H1 (cell line): Measurements from ENCODE around the gene MTARC2. TPM values are rescaled to one million over a fixed set of nuclear protein-coding genes. Genes with fewer than 3 reads are reported as not detected.

Source experiments
- CTCF ChIA-PET: fragments of 300-600 bp; sonication (Branson Sonifier 250); formaldehyde crosslinking; loops from one replicate; lab custom pipeline; 2021; ENCODE audit not compliant: partially characterized antibody; lab: Charles Lee
- POLR2A ChIA-PET: fragments of 300-600 bp; sonication (Branson Sonifier 250); formaldehyde crosslinking; loops from one replicate; lab custom pipeline; 2021; ENCODE audit warnings: inconsistent platforms; ENCODE audit not compliant: partially characterized antibody; lab: Charles Lee
- DNase-seq, 2 experiments: peaks; one replicate each; pipeline versions ENCODE4 v3.0.0 to v3.0.0-alpha.2; 2010 to 2022; ENCODE audit warnings: low spot score in 2 of 2, low read depth in 1 of 2, mixed read lengths in 1 of 2
- FAIRE-seq: peaks from 2 replicates; lab custom pipeline; 2011; peaks lifted over from hg19 to GRCh38; lab: Jason Lieb, UNC
- H2AFZ ChIP-seq: 2 replicates; pipeline ENCODE4 v1.8.1; 2012; ENCODE audit warnings: low read length, inconsistent platforms
- H2AK5ac ChIP-seq: 2 replicates; pipeline ENCODE4 v1.6.1; 2013; ENCODE audit warnings: low read depth, low read length
- H2BK120ac ChIP-seq: replicated peaks from 2 replicates; pipeline ENCODE3; 2013; ENCODE audit warnings: low read depth, low read length, inconsistent platforms
- H2BK12ac ChIP-seq: 2 replicates; pipeline ENCODE4 v1.6.1; 2013; ENCODE audit warnings: low read depth, low read length
- H2BK15ac ChIP-seq: 2 replicates; pipeline ENCODE4 v1.6.1; 2013; ENCODE audit warnings: low read length
- H2BK20ac ChIP-seq: 2 replicates; pipeline ENCODE4 v1.6.1; 2013; ENCODE audit warnings: low read length
- H2BK5ac ChIP-seq: 2 replicates; pipeline ENCODE4 v1.6.1; 2013; ENCODE audit warnings: low read depth, low read length
- H3K14ac ChIP-seq: 2 replicates; pipeline ENCODE4 v1.6.1; 2013; ENCODE audit warnings: inconsistent platforms; ENCODE audit not compliant: insufficient read length
- H3K18ac ChIP-seq: 2 replicates; pipeline ENCODE4 v1.6.1; 2013; ENCODE audit warnings: low read length; ENCODE audit errors: extremely low read depth
- H3K23ac ChIP-seq: 2 replicates; pipeline ENCODE4 v1.6.1; 2013; ENCODE audit warnings: inconsistent platforms; ENCODE audit not compliant: insufficient read length
- H3K23me2 ChIP-seq: 2 replicates; pipeline ENCODE4 v1.6.1; 2013; ENCODE audit warnings: low read depth, low read length
- H3K27ac ChIP-seq: 2 replicates; pipeline ENCODE4 v1.6.1; 2011; ENCODE audit warnings: low read depth, low read length, inconsistent platforms
- H3K27me3 ChIP-seq, 4 experiments: replicated peaks in 1 of 4; 1 replicate in 1 of 4; 2 replicates in 3 of 4; pipeline versions ENCODE4 v1.6.1 to v1.8.1; 2011 to 2013; ENCODE audit warnings: low read length in 3 of 4, mild to moderate bottlenecking in 3 of 4, inconsistent platforms in 2 of 4, mixed read lengths in 2 of 4, moderate library complexity in 1 of 4; ENCODE audit not compliant: control insufficient read depth in 3 of 4, insufficient read depth in 3 of 4; ENCODE audit errors: extremely low read depth in 1 of 4
- H3K36me3 ChIP-seq, 4 experiments: 2 replicates each; pipeline versions ENCODE4 v1.6.1 to v1.8.1; 2011 to 2013; ENCODE audit warnings: mild to moderate bottlenecking in 4 of 4, low read length in 3 of 4, moderate library complexity in 2 of 4, control low read depth in 1 of 4, inconsistent platforms in 1 of 4; ENCODE audit not compliant: insufficient read depth in 4 of 4, control insufficient read depth in 2 of 4
- H3K4ac ChIP-seq: replicated peaks from 2 replicates; pipeline ENCODE3; 2013; ENCODE audit warnings: low read length, low read depth, mixed read lengths, inconsistent platforms; ENCODE audit not compliant: insufficient read length
- H3K4me1 ChIP-seq, 4 experiments: replicated peaks in 1 of 4; 1 replicate in 1 of 4; 2 replicates in 3 of 4; pipeline versions ENCODE4 v1.6.1 to v1.8.1; 2011 to 2013; ENCODE audit warnings: low read length in 3 of 4, inconsistent platforms in 2 of 4, mixed read lengths in 1 of 4; ENCODE audit not compliant: insufficient read depth in 4 of 4, control insufficient read depth in 3 of 4
- H3K4me2 ChIP-seq, 2 experiments: 2 replicates each; pipeline versions ENCODE4 v1.6.1 to v1.8.1; 2011 to 2013; ENCODE audit warnings: low read depth in 2 of 2, low read length in 2 of 2, control low read depth in 1 of 2, inconsistent platforms in 1 of 2, mild to moderate bottlenecking in 1 of 2; ENCODE audit not compliant: insufficient read depth in 1 of 2
- H3K4me3 ChIP-seq, 4 experiments: fragments of 200-600, 300-600 bp in 1 of 4; sonication (generic), shearing (Covaris generic), sonication (Bioruptor Twin) in 1 of 4; 2 replicates each; pipeline versions ENCODE4 v1.5.1 to v1.8.1; 2011 to 2016; ENCODE audit warnings: low read length in 4 of 4, low read depth in 3 of 4, control low read depth in 2 of 4, inconsistent platforms in 2 of 4, mild to moderate bottlenecking in 2 of 4, mixed read lengths in 1 of 4, moderate library complexity in 1 of 4; ENCODE audit not compliant: insufficient read depth in 2 of 4; ENCODE audit errors: extremely low read depth in 1 of 4
- H3K56ac ChIP-seq: replicated peaks from 2 replicates; pipeline ENCODE3; 2013; ENCODE audit warnings: low read depth, mild to moderate bottlenecking, mixed read lengths, low read length, inconsistent platforms; ENCODE audit not compliant: insufficient read length
- H3K79me1 ChIP-seq: 2 replicates; pipeline ENCODE4 v1.6.1; 2013; ENCODE audit warnings: low read depth, low read length, control low read depth
- H3K79me2 ChIP-seq, 2 experiments: 2 replicates each; pipeline versions ENCODE4 v1.6.1 to v1.8.1; 2012 to 2013; ENCODE audit warnings: low read length in 2 of 2, mild to moderate bottlenecking in 2 of 2, inconsistent platforms in 1 of 2; ENCODE audit not compliant: insufficient read depth in 2 of 2, control insufficient read depth in 1 of 2
- H3K9ac ChIP-seq, 4 experiments: replicated peaks in 1 of 4; 1 replicate in 1 of 4; 2 replicates in 3 of 4; pipeline versions ENCODE4 v1.6.1 to v1.8.1; 2011 to 2013; ENCODE audit warnings: low read depth in 3 of 4, low read length in 3 of 4, control low read depth in 2 of 4, mild to moderate bottlenecking in 2 of 4, moderate library complexity in 2 of 4, inconsistent platforms in 1 of 4; ENCODE audit errors: extremely low read depth in 1 of 4
- H3K9me3 ChIP-seq, 2 experiments: 2 replicates each; pipeline versions ENCODE4 v1.6.1 to v1.8.1; 2012 to 2013; ENCODE audit warnings: mild to moderate bottlenecking in 2 of 2, moderate library complexity in 2 of 2, control low read depth in 1 of 2, inconsistent platforms in 1 of 2, low read depth in 1 of 2, low read length in 1 of 2, mixed read lengths in 1 of 2; ENCODE audit not compliant: insufficient read depth in 2 of 2
- H4K20me1 ChIP-seq, 2 experiments: replicated peaks in 1 of 2; 2 replicates each; pipeline versions ENCODE3 to v1.8.1; 2011 to 2013; ENCODE audit warnings: inconsistent platforms in 2 of 2, low read length in 2 of 2, mild to moderate bottlenecking in 1 of 2; ENCODE audit not compliant: insufficient read depth in 2 of 2, control insufficient read depth in 1 of 2
- H4K5ac ChIP-seq: 2 replicates; pipeline ENCODE4 v1.6.1; 2013; ENCODE audit warnings: low read length, low read depth, mixed read lengths, inconsistent platforms; ENCODE audit not compliant: insufficient read length
- H4K8ac ChIP-seq: 2 replicates; pipeline ENCODE4 v1.8.0; 2013; ENCODE audit warnings: mild to moderate bottlenecking, moderate library complexity, low read length, inconsistent platforms; ENCODE audit not compliant: insufficient read depth; ENCODE audit errors: extremely low read depth
- H4K91ac ChIP-seq: replicated peaks from 2 replicates; pipeline ENCODE3; 2013; ENCODE audit warnings: low read length, mixed read lengths, inconsistent platforms; ENCODE audit not compliant: insufficient read length
- BACH1 ChIP-seq: IDR thresholded peaks from 2 replicates; pipeline ENCODE4 v1.6.1; 2012; ENCODE audit warnings: low read length, improper control_type of control experiment
- GTF2F1 ChIP-seq: IDR thresholded peaks from 2 replicates; pipeline ENCODE4 v1.6.1; 2012; ENCODE audit warnings: low read depth, low read length, improper control_type of control experiment, borderline replicate concordance
- PHF8 ChIP-seq: fragments of 200-600 bp; sonication (generic); conservative IDR thresholded peaks from 2 replicates; pipeline ENCODE4 v1.7.1; 2012; ENCODE audit warnings: low read depth, mild to moderate bottlenecking, inconsistent platforms, low read length, moderate library complexity
- POLR2A ChIP-seq, 2 experiments: IDR thresholded peaks; 1 replicate in 1 of 2; 2 replicates in 1 of 2; pipeline ENCODE4 v1.6.1; 2011; ENCODE audit warnings: low read depth in 2 of 2, low read length in 2 of 2, mild to moderate bottlenecking in 2 of 2; ENCODE audit errors: control extremely low read depth in 1 of 2
- POLR2AphosphoS5 ChIP-seq: IDR thresholded peaks from 2 replicates; pipeline ENCODE4 v1.6.1; 2011; ENCODE audit warnings: low read depth, low read length
- RAD21 ChIP-seq, 2 experiments: IDR thresholded peaks in 1 of 2; conservative IDR thresholded peaks in 1 of 2; 2 replicates each; pipeline ENCODE4 v1.6.1; 2011; ENCODE audit warnings: low read depth in 2 of 2, low read length in 2 of 2, improper control_type of control experiment in 1 of 2, inconsistent platforms in 1 of 2, mild to moderate bottlenecking in 1 of 2, moderate library complexity in 1 of 2
- RBBP5 ChIP-seq: IDR thresholded peaks from 2 replicates; pipeline ENCODE4 v1.7.1; 2012; ENCODE audit warnings: low read depth, mild to moderate bottlenecking, inconsistent platforms, low read length, moderate library complexity, borderline replicate concordance
- TAF1 ChIP-seq: IDR thresholded peaks from 2 replicates; pipeline ENCODE4 v1.6.1; 2011; ENCODE audit warnings: mild to moderate bottlenecking, low read depth, low read length
- TBP ChIP-seq: IDR thresholded peaks from 2 replicates; pipeline ENCODE4 v1.6.1; 2011; ENCODE audit warnings: low read depth, low read length, improper control_type of control experiment
- TEAD4 ChIP-seq: IDR thresholded peaks from 2 replicates; pipeline ENCODE4 v1.6.1; 2012; ENCODE audit warnings: low read depth, low read length, inconsistent platforms, mixed read lengths
- WGBS, 2 experiments: shearing (Covaris generic) in 1 of 2; methylation state at CpG; one replicate each; pipeline versions ENCODE4 v1.1.6 to v1.1.7; 2013 to 2015; ENCODE audit warnings: low lambda C conversion rate in 2 of 2, mixed read lengths in 2 of 2, inconsistent platforms in 1 of 2, low coverage in 1 of 2, missing lambda C conversion rate in 1 of 2; ENCODE audit not compliant: insufficient replicate concordance in 2 of 2, insufficient coverage in 1 of 2, insufficient read length in 1 of 2; ENCODE audit errors: extremely low coverage in 1 of 2, missing lambda C conversion rate in 1 of 2; 5-methylcytosine and 5-hydroxymethylcytosine counted together
- polyA plus RNA-seq, 7 experiments: library from polyadenylated mRNA; depleted of rRNA in 3 of 7; stranded (reverse) in 5 of 7; unstranded in 2 of 7; fragments of >200 nt in 5 of 7; fragments of 200-250 nt in 2 of 7; gene quantifications; 1 replicate in 5 of 7; 2 replicates in 1 of 7; 4 replicates in 1 of 7; pipeline versions ENCODE4 v1.2.1 to v1.2.3, GENCODE V29; 2011 to 2013; ENCODE audit warnings: missing spikeins in 2 of 7, mixed read lengths in 2 of 7
- total RNA-seq: library from RNA; stranded (reverse); fragmentation: NEBNext Ultra II Directional; extraction: Animal tissue kit (Norgen Biotek cat#: 25700); gene quantifications from 2 replicates; pipeline ENCODE4 v1.2.1, GENCODE V29; 2021
- TF ChIP-seq, protein P1 (sequence below): IDR thresholded peaks from 2 replicates; pipeline ENCODE4 v1.6.1; 2012; ENCODE audit warnings: inconsistent platforms

MTARC2 gene
- total and polyA plus RNA-seq, 2 of the 8 experiments (the other 6 are each of a cell fraction or from before 2014, with no cell fraction given), result 7.2 to 7.9 TPM

DNA sequence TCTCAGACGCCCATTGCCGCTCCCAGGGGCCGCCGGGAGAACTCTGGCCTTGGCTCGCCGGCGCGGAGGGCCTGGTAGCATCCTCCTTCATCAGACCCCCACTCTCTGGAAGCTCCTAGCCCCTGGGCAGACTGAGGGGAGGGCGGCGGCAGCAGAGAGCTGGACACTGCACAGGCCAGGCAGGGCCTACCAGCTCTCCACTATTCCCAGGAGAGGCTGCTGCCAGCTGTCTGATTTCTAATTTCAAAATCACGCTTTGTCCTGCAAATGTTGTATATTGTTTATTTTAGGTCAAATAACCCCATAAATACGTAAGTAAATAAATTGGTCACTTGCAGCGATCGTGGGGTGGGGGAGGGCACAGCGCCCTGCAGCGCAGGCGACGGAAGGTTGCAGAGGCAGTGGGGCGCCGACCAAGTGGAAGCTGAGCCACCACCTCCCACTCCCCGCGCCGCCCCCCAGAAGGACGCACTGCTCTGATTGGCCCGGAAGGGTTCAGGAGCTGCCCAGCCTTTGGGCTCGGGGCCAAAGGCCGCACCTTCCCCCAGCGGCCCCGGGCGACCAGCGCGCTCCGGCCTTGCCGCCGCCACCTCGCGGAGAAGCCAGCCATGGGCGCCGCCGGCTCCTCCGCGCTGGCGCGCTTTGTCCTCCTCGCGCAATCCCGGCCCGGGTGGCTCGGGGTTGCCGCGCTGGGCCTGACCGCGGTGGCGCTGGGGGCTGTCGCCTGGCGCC is 38.4 kb downstream of the MTARC2 start, which contains the start of gene MTARC1:
TSS of gene MTARC1 (plus strand) at position 577 of the 732 bp plus-strand sequence. CDS start at position 609, 32 bp downstream.
- Histone ChIP-seq H4K8ac (peak within 1 kb of the TSS; percentile 97), H4K5ac (peak within 1 kb of the TSS; percentile 67), H3K4ac (peak within 1 kb of the TSS; percentile 71), H3K4me3 (peak within 1 kb of the TSS; percentile 59 to 84 (median 69)), H3K23ac (no peak within 1 kb of the TSS), H2AFZ (peak within 1 kb of the TSS; percentile 17; the same call in 1 of the 2 replicates), H3K23me2 (peaks cover 9% of the 10 kb centered on the region; the same call in 1 of the 2 replicates), H3K4me2 (peak within 1 kb of the TSS; percentile 83 to 92), H2BK12ac (0 out of 2 replicates have a peak within 1 kb of the TSS, but pooled peaks have one; percentile 2), H3K14ac (no peak within 1 kb of the TSS), H4K20me1 (peaks cover 0 to 3% of the 10 kb centered on the region in 2 experiments), H2AK5ac (no peak within 1 kb of the TSS), H3K79me1 (peaks cover 3% of the 10 kb centered on the region), H4K91ac (peak within 1 kb of the TSS; percentile 12), H3K56ac (no peak within 1 kb of the TSS), H3K27ac (peak within 1 kb of the TSS; percentile 63; the same call in 1 of the 2 replicates), H3K4me1 (peaks cover 4 to 14% (median 11%) of the 10 kb centered on the region in 4 experiments), H3K9me3 (no peaks in the 10 kb centered on the region), H2BK5ac (no peak within 1 kb of the TSS), H2BK15ac (0 out of 2 replicates have a peak within 1 kb of the TSS, but pooled peaks have one; percentile 29), H3K18ac (peak within 1 kb of the TSS; percentile 53), H3K36me3 (peaks cover 0 to 4% (median 0%) of the 10 kb centered on the region in 4 experiments; a peak in 2 of 8 replicates), H3K27me3 (no peaks in the 10 kb centered on the region), H3K79me2 (peaks cover 0 to 15% of the 10 kb centered on the region in 2 experiments; a peak in 2 of 4 replicates), H3K9ac (peak within 1 kb of the TSS; percentile 79 to 96 (median 84)), H2BK120ac (no peak within 1 kb of the TSS), H2BK20ac (no peak within 1 kb of the TSS)
- peak in 1 of 2 experiments; percentile 81 for DNase-seq
- 2% methylated on average over 56 of the region's 56 CpGs; no CpG with 5 or more reads in 1 of the 2 experiments for WGBS, 2 experiments
- ChIA-PET CTCF (interaction anchor here (0.6 to 8.2 kb wide), 23 partner anchors 10 to 1520 kb away, joined by 3 to 96 read pairs (median 5); partner anchors contain the start of gene MTARC2), POLR2A (interaction anchor here (0.9 to 5.9 kb wide), 16 partner anchors 9 to 506 kb away, joined by 3 to 70 read pairs (median 6); partner anchors contain the start of gene MTARC2)
- no peak for FAIRE-seq
- TF ChIP-seq RBBP5 (peak; percentile 59; the same call in 1 of the 2 replicates), BACH1 (peak; percentile 31; the same call in 1 of the 2 replicates), POLR2A (IDR thresholded peaks at IDR 0.05; ENCODE audit: control extremely low read depth in 1 of 2, low read depth in 2 of 2, low read length in 2 of 2) (peak in 1 of 2 experiments; percentile 59; a peak in 2 of 3 replicates), TEAD4 (no peak), GTF2F1 (peak; percentile 21; the same call in 1 of the 2 replicates), PHF8 (peak; percentile 73), POLR2AphosphoS5 (peak; percentile 66; the same call in 1 of the 2 replicates), TBP (peak; percentile 68), TAF1 (peak; percentile 75), RAD21 (IDR thresholded peaks at IDR 0.05 in 1 of 2, conservative IDR thresholded peaks at IDR 0.05 in 1 of 2; ENCODE audit: low read depth in 2 of 2, low read length in 2 of 2) (peak; percentile 5 to 7; a peak in 1 of 4 replicates)
- TF ChIP-seq, protein P1, sequence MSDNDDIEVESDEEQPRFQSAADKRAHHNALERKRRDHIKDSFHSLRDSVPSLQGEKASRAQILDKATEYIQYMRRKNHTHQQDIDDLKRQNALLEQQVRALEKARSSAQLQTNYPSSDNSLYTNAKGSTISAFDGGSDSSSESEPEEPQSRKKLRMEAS, result peak; percentile 62; the same call in 1 of the 2 replicates
